NCI-H524 (cell line): ENCODE measurements around the gene XPO6.
A peak's percentile ranks its signal among the peaks of the same experiment; 100 is the strongest.
"Not testable (repeated sequence)": the region's sequence is repeated elsewhere in the genome, so short reads cannot be mapped to it uniquely, and the experiment has no call there.

Source experiments
- DNase-seq, 2 experiments: peaks; one replicate each; lab custom pipeline; 2025; lab: John Stamatoyannopoulos, UW

The XPO6 gene, protein sequence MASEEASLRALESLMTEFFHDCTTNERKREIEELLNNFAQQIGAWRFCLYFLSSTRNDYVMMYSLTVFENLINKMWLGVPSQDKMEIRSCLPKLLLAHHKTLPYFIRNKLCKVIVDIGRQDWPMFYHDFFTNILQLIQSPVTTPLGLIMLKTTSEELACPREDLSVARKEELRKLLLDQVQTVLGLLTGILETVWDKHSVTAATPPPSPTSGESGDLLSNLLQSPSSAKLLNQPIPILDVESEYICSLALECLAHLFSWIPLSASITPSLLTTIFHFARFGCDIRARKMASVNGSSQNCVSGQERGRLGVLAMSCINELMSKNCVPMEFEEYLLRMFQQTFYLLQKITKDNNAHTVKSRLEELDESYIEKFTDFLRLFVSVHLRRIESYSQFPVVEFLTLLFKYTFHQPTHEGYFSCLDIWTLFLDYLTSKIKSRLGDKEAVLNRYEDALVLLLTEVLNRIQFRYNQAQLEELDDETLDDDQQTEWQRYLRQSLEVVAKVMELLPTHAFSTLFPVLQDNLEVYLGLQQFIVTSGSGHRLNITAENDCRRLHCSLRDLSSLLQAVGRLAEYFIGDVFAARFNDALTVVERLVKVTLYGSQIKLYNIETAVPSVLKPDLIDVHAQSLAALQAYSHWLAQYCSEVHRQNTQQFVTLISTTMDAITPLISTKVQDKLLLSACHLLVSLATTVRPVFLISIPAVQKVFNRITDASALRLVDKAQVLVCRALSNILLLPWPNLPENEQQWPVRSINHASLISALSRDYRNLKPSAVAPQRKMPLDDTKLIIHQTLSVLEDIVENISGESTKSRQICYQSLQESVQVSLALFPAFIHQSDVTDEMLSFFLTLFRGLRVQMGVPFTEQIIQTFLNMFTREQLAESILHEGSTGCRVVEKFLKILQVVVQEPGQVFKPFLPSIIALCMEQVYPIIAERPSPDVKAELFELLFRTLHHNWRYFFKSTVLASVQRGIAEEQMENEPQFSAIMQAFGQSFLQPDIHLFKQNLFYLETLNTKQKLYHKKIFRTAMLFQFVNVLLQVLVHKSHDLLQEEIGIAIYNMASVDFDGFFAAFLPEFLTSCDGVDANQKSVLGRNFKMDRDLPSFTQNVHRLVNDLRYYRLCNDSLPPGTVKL

DNA sequence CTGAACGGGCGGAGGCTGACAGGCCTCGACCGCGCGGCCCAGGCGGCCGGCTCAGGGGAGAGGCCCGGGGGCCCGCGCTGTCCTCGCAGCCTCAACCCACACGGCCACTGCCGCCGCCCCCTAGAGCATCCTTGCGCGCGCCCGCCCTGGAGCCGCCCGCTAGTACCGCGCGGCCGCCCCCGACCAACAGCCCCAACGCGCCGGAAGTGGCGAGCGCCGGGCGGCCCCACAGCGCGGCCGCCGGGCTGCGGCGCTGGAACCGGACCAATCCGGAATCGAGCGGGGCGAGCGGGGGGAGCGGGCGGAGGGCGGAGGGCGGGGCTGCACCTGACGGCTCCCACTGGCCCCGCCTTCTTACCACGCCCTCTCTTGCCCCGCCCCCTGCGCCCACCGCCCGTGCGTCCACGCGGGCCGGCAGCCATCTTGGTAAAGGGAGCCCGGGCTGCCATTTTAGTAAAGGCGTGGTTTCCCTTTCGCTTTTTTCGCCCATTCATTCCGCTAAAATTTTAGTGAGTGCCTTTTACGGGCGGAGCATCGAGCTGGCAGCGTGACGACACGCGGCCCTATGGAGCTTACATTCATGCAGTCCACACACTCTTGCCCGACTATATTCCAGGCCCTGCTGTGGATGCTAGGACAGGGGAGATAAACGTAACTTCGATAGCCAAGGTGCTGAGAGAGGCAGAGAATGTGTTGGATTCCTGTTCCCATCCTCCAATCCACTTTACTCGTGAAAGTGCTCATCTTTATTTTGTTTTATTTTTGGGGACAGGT is at the start of gene XPO6:
XPO6 (minus strand) TSS at position 208 of the 774 bp plus-strand sequence. CDS start 597 bp downstream, outside the sequence.
- DNase-seq: peak; percentile 91 to 96

DNA sequence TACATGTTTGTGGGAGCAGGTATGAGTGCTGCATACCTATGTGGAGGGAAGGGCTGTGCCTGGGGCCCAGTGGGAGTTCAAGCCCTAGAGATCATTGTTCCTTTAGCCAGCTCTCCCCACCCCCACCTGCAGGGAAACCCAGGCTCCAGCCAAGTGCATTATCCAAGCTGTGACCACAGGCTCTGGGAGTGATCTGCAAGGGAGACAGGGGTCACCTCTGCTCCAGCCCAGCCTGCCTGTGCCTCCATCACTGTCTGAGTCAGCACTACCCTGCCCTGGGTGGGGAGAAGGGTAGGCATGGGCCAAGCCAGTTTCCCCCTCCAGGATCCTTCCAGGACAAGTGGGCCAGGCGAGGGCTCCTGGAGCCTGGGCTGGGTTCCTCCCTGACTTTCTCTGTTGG is 48.4 kb upstream of the XPO6 start:
- DNase-seq: no peak

DNA sequence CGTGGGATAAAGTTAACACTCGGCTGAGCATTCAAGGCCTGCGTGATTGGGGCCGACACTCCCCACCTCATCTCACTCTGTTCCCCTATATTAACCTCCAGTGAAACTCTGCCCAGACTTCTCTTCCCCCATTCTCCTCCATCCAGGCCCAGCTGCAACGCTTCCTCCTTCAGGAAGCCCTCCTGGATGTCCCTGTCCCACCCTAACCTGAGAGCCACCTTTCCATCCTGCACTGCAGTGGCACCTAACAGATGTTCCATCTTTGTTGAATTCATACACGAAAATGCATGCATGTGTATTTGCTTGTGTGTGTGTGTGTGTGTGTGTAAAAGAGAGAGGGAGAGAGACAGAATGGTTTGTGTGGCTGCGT is 48.0 kb upstream of the XPO6 start:
- no peak for DNase-seq

DNA sequence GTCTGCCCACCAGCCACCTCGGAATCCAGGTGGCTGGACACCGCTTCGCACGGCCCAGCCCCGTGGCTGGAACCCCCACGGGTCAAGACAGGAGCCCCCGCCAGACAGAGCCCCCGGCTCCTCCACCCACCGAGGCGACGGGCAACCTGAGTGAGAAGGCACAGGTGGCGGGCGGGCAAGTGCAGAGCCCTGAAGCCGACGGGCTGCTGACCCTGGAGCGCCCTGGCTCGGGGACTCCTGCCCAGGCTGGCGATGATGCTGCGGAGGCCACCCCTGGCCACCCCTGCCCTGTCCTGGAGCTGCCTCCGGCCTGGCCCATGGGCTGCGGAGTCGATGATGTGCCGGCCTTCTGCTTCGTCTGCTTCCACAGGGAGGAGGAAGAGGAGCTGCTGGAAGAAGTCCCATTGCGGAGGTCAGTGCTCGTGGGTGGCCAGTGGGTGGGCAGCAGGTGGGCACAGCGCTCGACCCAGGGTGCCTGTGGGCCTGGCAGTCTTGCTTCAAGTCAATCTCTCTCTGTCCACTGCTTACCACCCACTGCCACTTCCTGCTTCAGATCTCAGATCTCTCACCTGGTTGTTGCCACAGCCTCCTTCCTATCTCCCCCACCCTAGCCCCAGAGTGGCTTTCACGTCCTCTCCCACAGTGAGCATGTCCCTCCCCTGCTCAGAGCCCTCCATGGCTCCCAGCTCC is 47.5 kb upstream of the XPO6 start:
- DNase-seq: no peak

DNA sequence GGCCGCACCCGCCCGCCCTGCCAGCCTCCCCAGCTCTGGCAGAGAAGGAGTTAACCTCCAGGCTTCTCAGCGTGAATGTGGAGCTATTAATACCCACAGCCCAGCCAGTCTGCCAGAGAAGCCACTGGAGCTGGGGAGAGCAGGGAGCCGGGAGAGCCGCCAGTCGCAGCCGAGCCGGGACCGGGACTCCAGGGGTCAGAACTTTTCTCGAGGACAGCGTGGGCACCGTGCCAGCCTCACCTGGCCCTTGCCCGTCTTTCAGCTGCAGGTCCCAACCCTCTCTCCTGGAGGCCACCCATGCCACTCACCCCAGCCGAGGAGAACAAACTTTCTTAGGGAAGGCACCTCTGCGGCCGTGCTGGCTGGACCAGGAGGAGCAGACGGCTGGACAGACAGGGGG is 46.8 kb upstream of the XPO6 start:
- no peak for DNase-seq

DNA sequence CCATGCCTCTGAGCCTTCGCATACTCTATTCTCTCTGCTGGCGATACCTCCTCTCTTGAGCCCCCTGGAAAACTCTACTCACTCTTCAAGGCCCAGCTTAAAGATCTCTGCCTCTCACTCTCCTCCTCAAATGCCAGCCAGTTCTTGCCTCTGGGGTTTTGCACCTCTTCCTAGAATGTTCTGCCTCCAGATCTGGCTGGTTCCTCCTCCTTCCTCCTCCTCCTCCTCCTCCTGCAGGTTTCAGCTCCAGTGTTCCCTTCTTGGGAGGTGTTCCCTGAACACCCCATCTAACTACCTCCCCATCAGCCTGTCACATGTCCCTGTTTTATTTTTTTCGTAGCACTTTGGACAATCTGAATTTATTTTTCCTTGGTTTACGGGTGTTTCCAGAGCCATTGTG is 45.5 kb upstream of the XPO6 start:
- no peak for DNase-seq

DNA sequence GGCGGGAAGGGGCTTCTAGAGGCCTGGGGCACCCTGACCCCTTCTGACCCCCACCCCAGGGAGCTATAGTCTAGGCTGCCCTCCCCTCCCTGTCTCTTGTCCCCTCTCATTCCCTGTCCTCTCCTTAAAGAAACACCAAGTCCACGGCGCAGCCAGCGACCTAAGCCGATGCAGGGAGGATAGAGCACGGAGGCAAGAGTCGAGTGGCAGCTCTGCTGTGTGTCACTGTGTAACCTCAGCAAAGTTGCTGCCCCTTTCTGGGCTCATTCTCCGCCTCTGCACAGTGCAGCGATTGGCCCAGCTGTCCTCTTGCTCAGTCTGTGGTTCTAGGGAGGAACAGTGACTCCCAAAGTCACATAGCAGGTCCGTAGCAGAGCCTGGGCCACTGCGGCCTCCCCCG is 44.1 kb upstream of the XPO6 start:
- no peak for DNase-seq

DNA sequence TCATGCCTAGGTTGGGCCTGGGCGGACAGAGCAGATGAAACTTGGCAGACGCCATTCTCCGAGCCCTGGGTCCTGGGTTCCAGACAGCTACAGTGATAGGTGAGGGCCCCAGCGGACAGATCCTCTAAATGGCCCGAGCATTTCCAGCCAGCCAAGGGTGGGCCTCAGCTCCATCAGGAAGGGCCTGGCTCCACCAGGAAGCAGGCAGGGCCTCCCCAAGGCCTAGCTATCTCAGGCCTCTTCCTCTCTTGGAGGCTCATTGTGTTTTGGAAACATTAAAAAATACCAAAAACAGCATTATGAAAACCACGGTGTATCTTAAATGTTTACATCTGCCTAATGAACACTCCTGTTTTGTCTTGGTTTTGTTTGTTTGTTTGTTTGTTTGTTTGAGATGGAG is 42.4 kb upstream of the XPO6 start:
- DNase-seq: no peak

DNA sequence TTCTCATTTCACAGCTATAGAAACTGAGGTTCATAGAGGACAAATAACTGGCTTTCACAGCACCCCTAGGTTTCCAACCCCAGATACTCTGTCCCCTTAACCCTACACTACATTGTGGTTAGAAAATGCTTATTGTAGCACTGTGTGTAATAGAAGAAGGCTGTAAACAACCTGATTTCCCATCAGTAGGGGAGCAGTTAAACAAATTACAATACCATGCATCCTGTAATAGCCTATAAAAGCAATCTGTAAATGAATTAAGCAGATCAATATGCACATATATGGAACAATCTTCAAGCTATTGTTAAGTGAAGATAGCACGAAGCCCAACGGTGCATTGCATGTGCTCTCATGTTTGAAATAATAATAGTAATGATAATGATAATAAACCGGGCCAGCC is 39.2 kb upstream of the XPO6 start:
- no peak for DNase-seq

DNA sequence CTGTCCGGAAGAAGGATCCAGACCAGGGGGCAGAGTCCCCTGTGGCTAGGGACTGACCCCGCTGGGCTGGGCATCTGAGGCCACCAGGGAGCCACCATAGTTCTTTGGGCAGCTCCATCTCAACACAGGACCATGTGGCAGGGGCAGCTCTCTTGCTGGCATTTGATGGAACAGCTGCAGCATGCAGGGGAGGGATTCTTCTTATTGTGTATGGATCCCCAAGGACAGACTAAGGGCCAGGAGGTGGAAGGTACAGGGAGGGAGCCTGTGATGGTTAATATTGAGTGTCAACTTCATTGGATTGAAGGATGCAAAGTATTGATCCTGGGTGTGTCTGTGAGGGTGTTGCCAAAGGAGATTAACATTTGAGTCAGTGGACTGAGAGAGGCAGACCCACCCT is 37.7 kb upstream of the XPO6 start:
- peak in 1 of 2 experiments; percentile 13 for DNase-seq

DNA sequence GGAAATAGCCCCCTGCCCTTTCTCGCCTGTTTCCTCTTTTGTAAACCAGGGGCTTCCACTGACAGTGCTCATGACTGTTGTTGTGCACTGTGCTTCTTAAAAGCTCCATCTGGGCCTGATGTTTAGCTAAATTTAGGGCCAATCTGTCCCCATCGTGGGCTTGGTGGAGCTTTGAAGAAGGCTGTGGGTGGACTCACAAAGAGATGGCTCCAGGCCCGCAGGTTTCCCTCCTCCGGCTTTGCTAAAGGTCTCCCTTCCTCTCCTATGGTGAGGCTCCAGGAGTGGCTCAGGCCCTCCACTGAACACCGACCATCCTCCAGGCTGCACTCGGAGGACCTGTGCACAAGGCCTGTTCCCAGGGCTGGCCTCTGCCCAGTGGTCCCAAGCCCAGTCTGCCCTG is 30.2 kb upstream of the XPO6 start:
- no peak for DNase-seq

DNA sequence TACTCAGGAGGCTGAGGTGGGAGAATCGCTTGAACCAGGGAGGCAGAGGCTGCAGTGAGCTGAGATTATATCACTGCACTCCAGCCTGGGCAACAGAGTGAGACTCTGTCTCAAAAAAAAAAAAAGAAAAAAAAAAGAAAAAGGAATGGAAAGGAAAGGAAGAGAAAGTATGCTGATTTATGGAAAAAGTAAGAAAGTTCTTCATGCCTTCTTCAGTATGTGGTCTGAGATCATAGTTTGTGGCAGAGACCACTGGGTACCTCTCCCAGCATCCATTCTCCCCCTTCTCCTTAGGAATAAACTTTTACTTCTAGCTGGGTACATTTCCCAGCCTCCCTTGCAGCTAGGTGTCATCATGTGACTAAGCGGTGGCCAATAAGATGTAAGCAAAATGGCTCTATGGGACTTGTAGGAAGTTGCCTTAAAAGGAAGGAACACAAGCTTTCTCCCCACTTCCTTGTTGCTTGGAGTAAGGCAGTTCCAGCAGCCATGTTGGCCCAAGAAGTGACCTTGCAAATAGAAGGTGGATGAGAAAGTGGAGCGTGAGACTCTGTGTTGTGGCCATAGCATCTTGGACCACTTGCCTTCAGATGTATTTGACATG is 26.1 kb upstream of the XPO6 start:
- DNase-seq: no peak

DNA sequence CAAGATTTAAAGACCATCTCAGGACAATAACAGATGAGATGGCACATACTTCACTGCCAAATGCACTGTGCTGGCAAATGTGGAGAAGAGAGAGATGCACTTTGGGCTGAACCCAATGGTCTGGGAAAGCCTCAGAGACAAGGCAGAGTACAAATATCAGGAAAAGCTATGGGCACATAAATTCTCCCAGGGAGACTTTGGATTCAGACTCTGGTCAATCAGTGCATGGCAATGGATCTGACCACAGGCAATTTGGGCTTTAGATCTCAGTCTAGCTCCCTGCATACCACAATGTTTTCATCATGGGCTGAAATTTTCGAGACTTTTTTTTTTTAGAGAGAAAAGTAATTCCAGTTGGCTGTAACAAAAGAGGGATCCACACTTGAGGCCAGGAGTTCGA is 20.0 kb upstream of the XPO6 start:
- no peak for DNase-seq

DNA sequence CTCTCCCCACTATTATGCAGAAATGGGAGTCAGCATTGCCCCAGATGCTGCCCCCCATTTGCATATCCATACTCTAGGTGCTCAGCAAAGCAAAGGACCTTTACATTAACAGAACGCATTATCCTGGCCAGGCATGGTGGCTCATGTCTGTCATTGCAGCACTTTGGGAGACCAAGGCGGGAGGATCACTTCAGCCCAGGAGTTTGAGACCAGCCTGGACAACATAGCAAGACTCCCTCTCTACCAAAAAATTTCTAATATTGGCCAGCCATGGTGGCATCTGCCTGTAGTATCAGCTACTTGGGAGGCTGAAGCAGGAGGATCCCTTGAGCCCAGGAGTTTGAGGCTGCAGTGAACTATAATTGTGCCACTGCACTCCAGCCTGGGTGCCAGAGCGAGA is 12.1 kb upstream of the XPO6 start:
- not testable (repeated sequence) for DNase-seq

DNA sequence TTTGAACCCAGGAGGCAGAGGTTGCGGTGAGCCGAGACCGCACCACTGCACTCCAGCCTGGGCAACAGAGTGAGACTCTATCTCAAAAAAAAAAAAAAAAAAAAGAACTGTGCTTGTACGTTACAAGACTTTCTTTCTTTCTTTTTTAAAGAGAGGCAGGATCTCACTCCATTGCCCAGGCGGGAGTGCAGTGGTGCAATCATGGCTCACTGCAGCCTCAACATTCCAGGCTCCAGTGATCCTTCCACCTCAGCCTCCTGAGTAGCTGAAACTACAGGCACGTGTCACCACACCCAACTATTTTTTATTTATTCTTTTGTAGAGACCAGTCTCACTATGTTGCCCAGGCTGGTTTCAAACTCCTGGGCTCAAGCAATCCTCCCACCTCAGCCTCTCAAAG is 8.0 kb upstream of the XPO6 start:
- DNase-seq: not testable (repeated sequence)

DNA sequence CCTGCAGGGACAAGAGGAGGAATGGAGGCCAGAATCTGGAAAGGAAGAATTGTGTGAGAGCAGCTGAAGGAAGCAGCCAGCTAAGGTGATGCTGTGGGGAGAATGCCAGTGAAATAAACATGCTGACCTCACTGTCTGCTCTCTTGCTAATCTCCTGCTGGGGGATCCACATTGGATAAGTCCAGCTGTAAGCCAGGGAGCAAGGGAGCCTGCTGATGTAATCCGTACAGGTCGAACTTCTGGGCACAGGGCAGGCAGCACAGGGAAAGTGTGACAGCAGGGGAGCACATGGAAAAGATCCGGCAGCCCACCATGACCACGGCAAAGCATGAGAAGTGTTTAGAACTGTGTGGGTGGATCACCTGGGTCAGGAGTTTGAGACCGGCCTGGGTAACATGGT is 7.5 kb upstream of the XPO6 start:
- DNase-seq: peak in 1 of 2 experiments; percentile 50

DNA sequence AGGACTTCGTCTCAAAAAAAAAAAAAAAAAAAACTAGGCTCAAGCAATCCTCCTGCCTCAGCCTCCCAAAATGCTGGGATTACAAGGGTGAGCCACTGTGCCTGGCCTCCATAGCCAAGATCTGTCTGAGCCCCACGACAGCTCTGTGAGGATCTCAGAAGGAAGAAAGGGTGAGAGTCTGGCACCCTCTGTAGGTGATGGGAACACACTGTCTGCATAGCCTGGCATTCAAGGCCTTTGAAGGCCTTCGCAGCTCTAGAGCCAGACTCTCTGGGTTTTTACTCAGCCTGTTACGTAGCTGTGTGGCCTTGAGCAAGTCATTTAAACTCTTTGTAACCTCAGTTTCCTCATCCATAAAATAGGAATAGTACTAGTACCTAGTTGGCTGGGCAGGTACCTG is 6.3 kb upstream of the XPO6 start:
- peak; percentile 20 to 57 for DNase-seq

DNA sequence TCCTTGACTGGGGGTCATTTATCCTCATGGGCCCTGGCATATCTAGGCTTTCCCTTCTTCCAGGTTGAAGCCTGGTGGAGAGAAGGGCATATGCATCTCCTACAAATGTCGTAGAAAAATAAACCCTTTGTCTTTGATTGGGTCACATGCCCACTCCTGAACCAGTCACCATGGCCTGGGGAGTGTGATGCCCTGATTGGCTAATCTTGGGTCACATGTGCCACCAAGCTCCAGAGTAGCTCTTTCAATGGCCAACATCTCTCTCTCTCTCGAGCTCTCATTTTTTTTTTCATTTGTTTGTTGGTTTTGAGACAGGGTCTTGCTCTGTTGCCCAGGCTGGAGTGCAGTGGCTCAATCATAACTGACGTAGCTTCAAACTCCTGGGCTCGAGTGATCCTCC is 5.6 kb upstream of the XPO6 start:
- no peak for DNase-seq

DNA sequence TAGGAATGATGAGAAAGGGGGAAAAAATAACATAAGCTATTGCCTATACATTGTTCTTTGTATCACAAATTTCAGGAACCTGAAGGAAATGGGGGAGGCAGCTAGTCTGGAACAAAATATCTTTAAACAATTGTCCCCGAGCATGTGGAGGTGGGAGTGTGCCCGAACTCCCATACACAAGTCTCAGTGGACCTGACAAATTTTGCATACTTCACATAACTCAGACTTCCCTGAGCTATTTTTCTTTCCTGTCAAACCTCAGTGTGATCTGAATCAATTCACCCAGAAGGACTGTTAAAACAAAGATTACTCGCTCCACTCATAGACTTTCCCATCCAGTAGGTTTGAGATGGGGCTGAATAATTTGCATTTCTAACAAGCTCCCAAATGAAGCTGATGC is 1.6 kb upstream of the XPO6 start:
- no peak for DNase-seq

DNA sequence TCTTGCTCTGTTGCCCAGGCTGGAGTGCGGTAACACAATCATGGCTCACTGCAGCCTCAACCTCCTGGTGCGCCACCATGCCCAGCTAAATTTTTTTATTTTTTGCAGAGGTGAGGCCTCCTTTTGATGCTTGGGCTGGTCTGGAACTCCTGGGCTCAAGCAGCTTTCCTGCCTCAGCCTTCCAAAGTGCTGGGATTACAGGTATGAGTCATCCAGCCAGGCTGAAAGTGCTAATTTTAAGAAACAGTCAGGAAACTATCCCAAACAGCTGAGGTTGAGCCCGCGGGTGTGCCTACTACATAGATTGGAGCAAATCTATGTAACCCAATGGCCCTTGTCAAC is 738 bp upstream of the XPO6 start:
- DNase-seq: peak in 1 of 2 experiments; percentile 44

DNA sequence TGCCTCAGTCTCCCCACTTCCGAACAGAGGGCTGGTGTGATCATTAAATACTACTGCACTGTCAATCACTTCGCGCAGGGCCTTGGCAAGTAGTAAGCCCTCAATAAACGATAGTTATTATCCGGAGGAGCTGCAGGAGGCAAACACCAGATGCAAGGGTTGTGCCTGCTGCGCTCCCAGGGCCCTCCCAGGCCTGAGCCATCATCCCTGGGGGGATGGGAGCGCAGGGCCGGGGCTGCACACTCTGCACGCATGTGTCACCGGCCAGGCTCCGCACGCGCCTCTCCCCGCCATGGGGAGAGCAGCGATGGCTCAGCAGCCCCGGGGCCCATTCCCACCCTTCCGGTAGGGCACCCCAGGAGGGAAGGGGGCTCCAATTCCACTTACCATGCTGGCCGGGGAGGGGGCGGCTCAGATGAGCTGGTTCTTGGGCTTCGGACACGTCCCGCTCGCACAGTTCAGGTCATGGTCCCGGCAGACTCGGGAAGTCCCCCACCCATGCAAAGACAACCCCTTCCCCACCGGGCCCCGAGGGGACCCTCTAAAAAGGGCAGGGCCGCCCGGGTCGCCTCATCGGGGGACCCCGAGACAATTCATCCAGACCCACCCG is 681 bp downstream of the XPO6 start:
- DNase-seq: peak; percentile 52 to 86
